HepG2 (cell line): Measurements from ENCODE around the gene RRAS. TPM values are rescaled to one million over a fixed set of nuclear protein-coding genes. Genes with fewer than 3 reads are reported as not detected.

Experiments
- AGO2 ChIP-seq: fragments of 200-400 bp; formaldehyde crosslinking; optimal IDR thresholded peaks from 2 replicates; pipeline ENCODE3; 2017; ENCODE audit warnings: mild to moderate bottlenecking, low read depth, low read length, moderate library complexity
- GATAD1 ChIP-seq: IDR thresholded peaks from 2 replicates; pipeline ENCODE4 v1.6.1; 2016; ENCODE audit warnings: missing genetic modification reagents, missing compliant biosample characterization
- HMGA1 ChIP-seq: sonication (generic); formaldehyde crosslinking; conservative IDR thresholded peaks from 2 replicates; pipeline ENCODE4 v1.4.0; 2020; ENCODE audit warnings: missing genetic modification reagents
- PHF8 ChIP-seq: sonication (generic); formaldehyde crosslinking; IDR thresholded peaks from 2 replicates; pipeline ENCODE4 v1.5.0; 2020; ENCODE audit warnings: missing genetic modification reagents
- RELA ChIP-seq: sonication (generic); formaldehyde crosslinking; IDR thresholded peaks from 2 replicates; pipeline ENCODE4 v1.4.0; 2020; ENCODE audit warnings: missing genetic modification reagents
- STAG1 ChIP-seq: sonication (generic); formaldehyde crosslinking; IDR thresholded peaks from 2 replicates; pipeline ENCODE4 v1.4.0; 2020; ENCODE audit warnings: missing genetic modification reagents
- TRIM22 ChIP-seq: fragments of 450-650 bp; IDR thresholded peaks from 2 replicates; pipeline ENCODE4 v1.6.1; 2017
- ZBTB2 ChIP-seq: sonication (generic); formaldehyde crosslinking; IDR thresholded peaks from 2 replicates; pipeline ENCODE4 v1.8.0; 2022; ENCODE audit warnings: low read depth, missing genetic modification reagents
- ZHX2 ChIP-seq, 2 experiments: sonication (generic) in 1 of 2; formaldehyde crosslinking in 1 of 2; IDR thresholded peaks; 2 replicates each; pipeline versions ENCODE4 v1.6.1 to v1.9.0; 2014 to 2022; ENCODE audit warnings: antibody characterized with exemption in 1 of 2, borderline replicate concordance in 1 of 2, inconsistent platforms in 1 of 2, low read depth in 1 of 2, missing genetic modification reagents in 1 of 2
- ZNF142 ChIP-seq: sonication (generic); formaldehyde crosslinking; IDR thresholded peaks from 2 replicates; pipeline ENCODE4 v1.4.0; 2020; ENCODE audit warnings: missing genetic modification reagents
- ZNF17 ChIP-seq: sonication (generic); formaldehyde crosslinking; IDR thresholded peaks from 2 replicates; pipeline ENCODE4 v1.5.0; 2020; ENCODE audit warnings: mild to moderate bottlenecking, missing genetic modification reagents
- ZNF549 ChIP-seq: sonication (generic); formaldehyde crosslinking; IDR thresholded peaks from 2 replicates; pipeline ENCODE4 v1.5.0; 2020; ENCODE audit warnings: missing genetic modification reagents
- ZNF720 ChIP-seq: sonication (generic); formaldehyde crosslinking; IDR thresholded peaks from 2 replicates; pipeline ENCODE4 v1.4.0; 2020; ENCODE audit warnings: missing genetic modification reagents
- ZZZ3 ChIP-seq: sonication (generic); formaldehyde crosslinking; IDR thresholded peaks from 2 replicates; pipeline ENCODE4 v1.4.0; 2020; ENCODE audit warnings: missing genetic modification reagents, mild to moderate bottlenecking, borderline replicate concordance
- polyA plus RNA-seq, 8 experiments: library from polyadenylated mRNA; depleted of rRNA in 3 of 8; stranded (reverse) in 7 of 8; unstranded in 1 of 8; fragments of >200 nt; fragmentation: Illumina TruSeq in 4 of 8; extraction: Trizol in 4 of 8; gene quantifications; 2 replicates each; pipeline versions ENCODE4 v1.2.1 to v1.2.3, GENCODE V29; 2011 to 2016; ENCODE audit warnings: low read depth in 4 of 8, missing spikeins in 1 of 8, mixed read lengths in 1 of 8; ENCODE audit not compliant: insufficient read depth in 1 of 8
- total RNA-seq, 5 experiments: library from RNA; depleted of rRNA; stranded (reverse); fragments of >200 nt; fragmentation: Illumina TruSeq; extraction: Trizol; gene quantifications; 2 replicates each; pipeline ENCODE4 v1.2.3, GENCODE V29; 2016; ENCODE audit warnings: low read depth in 1 of 5

RRAS gene
- total and polyA plus RNA-seq, 2 of the 13 experiments (the other 11 are each of a cell fraction or from before 2014, with no cell fraction given): 1.5 to 12.0 TPM

GRCh38 chr19:49672131-49672919 lies 32.4 kb upstream of the RRAS start (continued):
- peak; percentile 34; the same call in 1 of the 2 replicates for TF ChIP-seq ZBTB2 (CRISPR knock-in tag)
- no peak for TF ChIP-seq TRIM22
- no peak for TF ChIP-seq ZNF549
- peak; percentile 38 for TF ChIP-seq AGO2
- TF ChIP-seq ZNF720 (CRISPR knock-in tag): no peak
- no peak for TF ChIP-seq ZHX2 (IDR thresholded peaks at IDR 0.05; ENCODE audit: low read depth)
- TF ChIP-seq ZHX2 (CRISPR knock-in tag; IDR thresholded peaks at IDR 0.05; ENCODE audit: borderline replicate concordance): no peak
- peak; percentile 66 for TF ChIP-seq PHF8
- no peak for TF ChIP-seq HMGA1 (CRISPR knock-in tag)
- TF ChIP-seq ZNF17 (CRISPR knock-in tag): no peak
- no peak for TF ChIP-seq ZNF142 (CRISPR knock-in tag)
- TF ChIP-seq ZZZ3 (CRISPR knock-in tag): no peak
- peak; percentile 70 for TF ChIP-seq GATAD1 (CRISPR knock-in tag)
- TF ChIP-seq RELA (CRISPR knock-in tag): no peak
- TF ChIP-seq STAG1 (CRISPR knock-in tag): peak; percentile 68
